ENCODE data around the gene SLC25A26.

Gene SLC25A26

DNA sequence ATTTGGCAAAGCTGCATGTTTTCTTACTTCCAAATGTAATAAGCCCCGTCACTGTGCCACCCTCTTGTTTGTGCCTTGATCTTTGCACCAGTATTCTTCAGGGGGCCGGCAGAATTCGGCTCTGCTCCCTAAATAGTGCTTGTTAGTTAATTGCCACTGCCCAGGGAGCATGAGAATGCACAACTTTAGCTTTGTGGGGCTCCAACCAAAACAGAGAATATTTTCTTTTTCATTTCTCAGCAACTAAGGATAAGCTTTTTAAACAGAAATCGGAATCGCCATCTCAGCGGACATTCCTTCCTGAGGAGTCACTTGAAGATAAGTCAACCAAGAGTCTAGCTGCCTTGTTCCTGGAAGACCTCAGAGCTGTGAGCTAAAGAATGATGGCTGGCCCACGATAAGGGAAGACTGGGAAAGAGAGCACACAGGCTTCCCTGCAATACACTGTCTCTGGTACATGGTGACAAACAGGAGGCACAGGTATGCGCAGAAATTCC, 174.0 kb downstream of the SLC25A26 start:
- H3K27ac ChIP-seq, result no peak overlapping the region
- no peaks in the 10 kb centered on the region for H3K9me3 ChIP-seq (ENCODE audit: low read depth, low read length)
- H3K9ac ChIP-seq (ENCODE audit: insufficient read length), result no peak overlapping the region
- no peak overlapping the region for H3K4me3 ChIP-seq
- peaks cover 4% of the 10 kb centered on the region; the same call in 1 of the 2 replicates for H3K36me3 ChIP-seq (ENCODE audit: insufficient read depth, low read length)
- no peak for DNase-seq (ENCODE audit: low read depth, low spot score)
- TF ChIP-seq FOXP2 (optimal IDR thresholded peaks at IDR 0.05; ENCODE audit: control extremely low read depth, extremely low read length, insufficient read depth) (no peak), EZH2 (IDR thresholded peaks at IDR 0.05) (no peak), POLR2AphosphoS5 (IDR thresholded peaks at IDR 0.05; ENCODE audit: borderline replicate concordance, low read depth, low read length) (no peak)

DNA sequence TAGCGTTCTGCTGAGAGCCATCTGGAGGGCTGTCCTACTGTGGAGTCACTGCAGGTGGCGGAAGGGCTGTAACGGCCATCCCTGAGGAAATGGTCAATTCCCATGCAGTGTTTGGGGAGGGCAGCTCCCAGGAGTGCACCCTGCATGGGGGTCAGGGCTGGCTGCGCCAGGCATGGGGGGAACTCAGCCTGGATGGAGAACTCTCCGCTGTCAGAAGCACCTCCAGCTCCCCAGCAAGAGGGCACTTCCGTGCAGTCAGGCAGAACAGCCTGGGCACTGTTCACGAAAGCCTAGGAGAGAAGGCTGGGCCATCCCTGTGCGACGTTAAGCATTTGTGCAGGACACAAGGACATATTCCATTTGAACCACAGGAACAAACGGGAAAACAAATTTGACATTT, 174.8 kb downstream of the SLC25A26 start:
- no peak overlapping the region for H3K9ac ChIP-seq (ENCODE audit: insufficient read length)
- H3K36me3 ChIP-seq (ENCODE audit: insufficient read depth, low read length), result peaks cover 4% of the 10 kb centered on the region; the same call in 1 of the 2 replicates
- DNase-seq (ENCODE audit: low read depth, low spot score), result no peak
- no peak overlapping the region for H3K4me3 ChIP-seq
- no peak for TF ChIP-seq POLR2AphosphoS5 (IDR thresholded peaks at IDR 0.05; ENCODE audit: borderline replicate concordance, low read depth, low read length)
- TF ChIP-seq FOXP2 (optimal IDR thresholded peaks at IDR 0.05; ENCODE audit: control extremely low read depth, extremely low read length, insufficient read depth), result no peak
- TF ChIP-seq EZH2 (IDR thresholded peaks at IDR 0.05), result no peak
- H3K9me3 ChIP-seq (ENCODE audit: low read depth, low read length), result no peaks in the 10 kb centered on the region
- no peak overlapping the region for H3K27ac ChIP-seq

DNA sequence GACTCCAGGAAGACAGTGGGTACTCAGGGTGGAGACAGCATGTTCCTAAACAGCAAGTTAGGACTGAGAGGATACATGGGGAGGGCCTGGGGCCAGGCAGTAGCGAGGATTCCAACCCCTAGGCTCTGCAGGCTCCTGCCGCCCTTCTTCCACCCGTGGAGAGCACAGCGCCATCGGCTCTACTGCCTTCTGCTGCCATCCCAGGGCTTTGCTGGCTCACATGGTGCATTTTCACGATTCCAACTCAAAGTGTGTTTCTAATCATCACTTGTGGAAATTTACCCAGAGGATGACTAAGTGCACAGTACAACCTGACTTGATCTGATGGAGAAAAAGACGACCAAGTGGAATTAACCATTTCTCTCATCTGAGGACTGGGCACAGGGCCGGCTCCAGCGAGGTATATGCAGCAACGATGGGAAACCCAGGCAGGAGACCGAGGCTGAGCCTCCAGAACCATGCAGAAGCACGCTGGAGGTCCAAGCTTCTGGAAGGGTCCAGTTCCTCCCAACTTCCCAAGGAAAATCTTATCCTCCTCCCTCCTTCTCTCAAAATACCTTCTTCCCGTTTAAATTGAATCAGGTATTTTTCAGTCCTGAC, 175.5 kb downstream of the SLC25A26 start:
- no peaks in the 10 kb centered on the region for H3K9me3 ChIP-seq (ENCODE audit: low read depth, low read length)
- H3K36me3 ChIP-seq (ENCODE audit: insufficient read depth, low read length), result peaks cover 4% of the 10 kb centered on the region; the same call in 1 of the 2 replicates
- no peak overlapping the region for H3K4me3 ChIP-seq
- no peak for TF ChIP-seq EZH2 (IDR thresholded peaks at IDR 0.05)
- no peak for TF ChIP-seq POLR2AphosphoS5 (IDR thresholded peaks at IDR 0.05; ENCODE audit: borderline replicate concordance, low read depth, low read length)
- TF ChIP-seq FOXP2 (optimal IDR thresholded peaks at IDR 0.05; ENCODE audit: control extremely low read depth, extremely low read length, insufficient read depth), result no peak
- H3K27ac ChIP-seq, result no peak overlapping the region
- H3K9ac ChIP-seq (ENCODE audit: insufficient read length), result no peak overlapping the region
- DNase-seq (ENCODE audit: low read depth, low spot score), result no peak

DNA sequence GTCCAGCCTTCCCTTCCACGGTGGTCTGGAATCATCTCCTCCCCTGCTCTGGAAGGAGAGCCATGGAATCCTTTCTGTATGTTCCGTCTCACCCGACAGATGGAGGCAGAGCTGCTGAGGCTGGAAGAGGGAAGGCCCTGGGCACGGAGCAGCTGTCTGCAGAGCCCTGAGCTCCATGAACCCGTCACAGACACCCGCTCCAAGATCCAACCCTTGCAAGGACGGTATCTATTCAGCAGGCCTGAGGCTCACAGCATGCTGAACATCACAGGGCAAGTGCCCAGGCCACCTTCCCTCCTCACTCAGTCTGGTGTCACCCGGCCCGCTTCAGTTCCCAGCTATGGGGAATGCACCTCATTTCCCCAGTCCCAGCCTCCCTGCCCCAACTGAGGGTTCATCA, 176.1 kb downstream of the SLC25A26 start:
- no peak overlapping the region for H3K4me3 ChIP-seq
- no peak overlapping the region for H3K27ac ChIP-seq
- no peaks in the 10 kb centered on the region for H3K9me3 ChIP-seq (ENCODE audit: low read depth, low read length)
- no peak for DNase-seq (ENCODE audit: low read depth, low spot score)
- TF ChIP-seq FOXP2 (optimal IDR thresholded peaks at IDR 0.05; ENCODE audit: control extremely low read depth, extremely low read length, insufficient read depth) (no peak), EZH2 (IDR thresholded peaks at IDR 0.05) (no peak), POLR2AphosphoS5 (IDR thresholded peaks at IDR 0.05; ENCODE audit: borderline replicate concordance, low read depth, low read length) (no peak)
- H3K36me3 ChIP-seq (ENCODE audit: insufficient read depth, low read length), result peaks cover 4% of the 10 kb centered on the region; the same call in 1 of the 2 replicates
- no peak overlapping the region for H3K9ac ChIP-seq (ENCODE audit: insufficient read length)

DNA sequence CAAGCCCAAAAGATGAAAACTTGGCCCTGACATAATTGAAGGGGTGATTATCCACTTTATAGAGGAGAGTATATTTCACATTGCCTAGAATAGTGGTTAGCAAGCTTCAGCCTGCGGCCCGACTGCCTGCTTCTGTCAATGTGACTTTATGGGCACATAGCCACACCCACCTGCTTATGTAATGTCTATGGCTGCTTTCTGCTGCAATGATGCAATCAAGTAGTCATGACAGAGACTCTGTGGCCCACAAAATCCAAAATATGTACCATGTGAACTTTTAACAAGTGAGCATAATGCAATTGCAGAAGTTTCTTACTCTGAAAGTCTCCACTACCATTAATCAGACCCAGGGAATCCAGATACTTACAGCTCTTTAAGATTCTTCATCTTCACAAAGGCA, 176.9 kb downstream of the SLC25A26 start:
- H3K9ac ChIP-seq (ENCODE audit: insufficient read length), result no peak overlapping the region
- H3K9me3 ChIP-seq (ENCODE audit: low read depth, low read length), result no peaks in the 10 kb centered on the region
- TF ChIP-seq EZH2 (IDR thresholded peaks at IDR 0.05) (no peak), FOXP2 (optimal IDR thresholded peaks at IDR 0.05; ENCODE audit: control extremely low read depth, extremely low read length, insufficient read depth) (no peak), POLR2AphosphoS5 (IDR thresholded peaks at IDR 0.05; ENCODE audit: borderline replicate concordance, low read depth, low read length) (no peak)
- H3K4me3 ChIP-seq, result no peak overlapping the region
- DNase-seq (ENCODE audit: low read depth, low spot score), result no peak
- H3K36me3 ChIP-seq (ENCODE audit: insufficient read depth, low read length), result peaks cover 4% of the 10 kb centered on the region; the same call in 1 of the 2 replicates
- H3K27ac ChIP-seq, result peak overlapping the region; percentile 71; the same call in 1 of the 2 replicates

DNA sequence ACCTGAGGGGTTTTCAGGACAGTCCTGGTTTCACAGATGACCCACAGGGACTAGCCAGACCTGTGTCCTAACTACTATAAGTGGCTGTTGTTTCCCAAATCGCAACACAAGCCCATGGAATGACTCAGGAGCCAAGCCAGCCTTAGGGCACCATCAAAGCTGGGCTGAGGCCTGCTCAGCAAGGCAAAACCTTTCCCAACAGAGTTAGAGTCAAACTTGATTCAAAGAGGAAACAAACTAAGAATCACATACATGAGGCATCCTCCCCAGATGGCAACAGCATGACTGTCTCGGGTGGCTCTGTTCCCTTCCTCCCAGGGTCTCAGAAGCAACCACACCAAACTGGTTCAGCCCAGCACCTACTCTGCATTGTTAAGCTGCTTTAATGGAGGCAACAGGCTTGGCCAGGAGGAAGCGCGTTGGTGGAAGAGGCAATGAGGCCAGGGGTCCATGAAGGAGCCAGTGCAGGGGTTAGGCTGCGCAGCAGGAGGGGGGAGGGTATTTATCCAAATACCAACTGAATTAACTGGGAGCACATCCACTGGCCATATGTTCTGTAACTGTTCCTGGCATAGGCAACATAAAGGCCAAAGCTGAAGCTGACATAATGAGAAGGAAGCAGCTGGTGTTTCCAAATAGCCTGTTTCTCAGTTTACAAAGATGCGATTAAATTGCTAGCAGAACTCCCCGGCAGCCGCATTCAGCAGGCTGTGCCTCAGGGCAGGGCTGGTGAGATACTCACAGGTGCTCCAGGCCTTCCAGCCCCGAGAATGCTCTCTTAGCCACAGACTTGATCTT, 177.6 kb downstream of the SLC25A26 start:
- Histone ChIP-seq H3K36me3 (ENCODE audit: insufficient read depth, low read length) (peaks cover 4% of the 10 kb centered on the region; the same call in 1 of the 2 replicates), H3K27ac (peak overlapping the region; percentile 71), H3K9me3 (ENCODE audit: low read depth, low read length) (no peaks in the 10 kb centered on the region), H3K9ac (ENCODE audit: insufficient read length) (no peak overlapping the region), H3K4me3 (no peak overlapping the region)
- no peak for DNase-seq (ENCODE audit: low read depth, low spot score)
- TF ChIP-seq FOXP2 (optimal IDR thresholded peaks at IDR 0.05; ENCODE audit: control extremely low read depth, extremely low read length, insufficient read depth) (no peak), EZH2 (IDR thresholded peaks at IDR 0.05) (no peak), POLR2AphosphoS5 (IDR thresholded peaks at IDR 0.05; ENCODE audit: borderline replicate concordance, low read depth, low read length) (no peak)

DNA sequence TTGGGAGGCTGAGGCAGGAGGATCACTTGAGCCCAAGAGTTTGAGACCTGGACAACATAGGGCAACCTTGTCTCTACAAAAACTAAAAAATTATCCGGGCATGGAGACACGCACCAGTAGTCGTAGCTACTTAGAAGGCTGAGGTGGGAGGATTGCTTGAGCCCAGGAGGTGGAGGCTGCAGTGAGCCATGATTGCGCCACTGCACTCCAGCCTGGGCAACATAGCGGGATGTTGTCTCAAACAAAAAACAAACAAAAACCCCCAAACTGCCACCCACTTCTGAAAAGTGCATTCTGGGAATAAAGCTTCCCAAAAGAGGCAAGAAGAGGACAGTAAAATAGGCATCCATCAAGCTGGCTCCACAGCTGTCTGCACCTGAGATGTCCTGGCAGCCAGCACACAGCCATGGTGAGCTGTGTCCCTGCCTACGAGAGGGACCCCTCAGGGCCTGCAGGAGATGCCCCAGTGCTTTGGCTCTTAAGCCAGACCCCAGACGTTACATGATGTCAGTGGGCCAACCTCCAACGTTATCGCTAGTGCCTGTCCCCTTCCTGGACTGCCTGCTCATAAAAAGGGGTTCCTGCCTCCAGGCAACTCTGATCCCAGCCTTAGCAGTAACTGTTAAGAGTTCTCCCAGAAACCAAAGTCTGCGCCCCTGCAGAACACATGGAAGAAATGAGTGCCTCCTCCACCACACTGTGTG, 178.9 kb downstream of the SLC25A26 start:
- Histone ChIP-seq H3K9ac (ENCODE audit: insufficient read length) (no peak overlapping the region), H3K9me3 (ENCODE audit: low read depth, low read length) (no peaks in the 10 kb centered on the region), H3K36me3 (ENCODE audit: insufficient read depth, low read length) (peaks cover 4% of the 10 kb centered on the region; the same call in 1 of the 2 replicates), H3K4me3 (no peak overlapping the region), H3K27ac (no peak overlapping the region)
- TF ChIP-seq POLR2AphosphoS5 (IDR thresholded peaks at IDR 0.05; ENCODE audit: borderline replicate concordance, low read depth, low read length), result no peak
- no peak for TF ChIP-seq FOXP2 (optimal IDR thresholded peaks at IDR 0.05; ENCODE audit: control extremely low read depth, extremely low read length, insufficient read depth)
- no peak for TF ChIP-seq EZH2 (IDR thresholded peaks at IDR 0.05)
- DNase-seq (ENCODE audit: low read depth, low spot score), result no peak
